HG02943 (cell line): ENCODE measurements around the gene LOXL1.
"Not testable (repeated sequence)": the region's sequence is repeated elsewhere in the genome, so short reads cannot be mapped to it uniquely, and the experiment has no call there.

Source experiments
- ATAC-seq: cut with Tn5 transposase; IDR thresholded peaks from one replicate; pipeline ENCODE4 v1.9.1; 2021; ENCODE audit warnings: mild to moderate bottlenecking, low read depth, moderate library complexity; ENCODE audit not compliant: unreplicated experiment

LOXL1 gene

GRCh38 chr15:73937296-73937695, 11.0 kb downstream of the LOXL1 start:
- no peak for ATAC-seq

- no peak for ATAC-seq
These were observed 11.5 kb downstream of the LOXL1 start for GRCh38 chr15:73937726-73938125.

- ATAC-seq, result not testable (repeated sequence)
These were observed 12.3 kb downstream of the LOXL1 start for GRCh38 chr15:73938516-73938915.

- ATAC-seq, result no peak
These were observed 12.9 kb downstream of the LOXL1 start for GRCh38 chr15:73939138-73939537.

GRCh38 chr15:73940061-73940981, 14.1 kb downstream of the LOXL1 start:
- no peak for ATAC-seq

GRCh38 chr15:73941044-73941443, 14.8 kb downstream of the LOXL1 start:
- ATAC-seq, result no peak

- ATAC-seq, result no peak
These were observed 15.2 kb downstream of the LOXL1 start for GRCh38 chr15:73941449-73941848.

GRCh38 chr15:73941871-73942635, 15.8 kb downstream of the LOXL1 start:
- no peak for ATAC-seq

GRCh38 chr15:73942751-73943270, 16.5 kb downstream of the LOXL1 start:
- ATAC-seq, result no peak

- no peak for ATAC-seq
These were observed 18.2 kb downstream of the LOXL1 start for GRCh38 chr15:73944161-73945129.

- no peak for ATAC-seq
These were observed 18.9 kb downstream of the LOXL1 start for GRCh38 chr15:73945130-73945508.

GRCh38 chr15:73946046-73946721, 19.9 kb downstream of the LOXL1 start:
- ATAC-seq, result no peak

- ATAC-seq, result no peak
These were observed 20.6 kb downstream of the LOXL1 start for GRCh38 chr15:73946795-73947370.

- ATAC-seq, result no peak
These were observed 21.4 kb downstream of the LOXL1 start for GRCh38 chr15:73947651-73948050.

- no peak for ATAC-seq
These were observed 22.1 kb downstream of the LOXL1 start for GRCh38 chr15:73948396-73948795.

- ATAC-seq, result no peak
These were observed 22.7 kb downstream of the LOXL1 start for GRCh38 chr15:73948982-73949381.

- ATAC-seq, result no peak
These were observed 23.2 kb downstream of the LOXL1 start for GRCh38 chr15:73949496-73949895.

GRCh38 chr15:73950479-73950830, 24.2 kb downstream of the LOXL1 start:
- ATAC-seq, result no peak

GRCh38 chr15:73950831-73951561, 24.7 kb downstream of the LOXL1 start:
- ATAC-seq, result no peak
